Measurements from ENCODE around the gene TRABD.
A peak's percentile ranks its signal among the peaks of the same experiment; 100 is the strongest.

The TRABD gene

GRCh38 chr22:50148166-50148500, 37.6 kb upstream of the TRABD start:
- ATAC-seq (ENCODE audit: insufficient read depth, low read depth), result no peak
- H3K27ac ChIP-seq (ENCODE audit: low read length), result no peak overlapping the region
- TF ChIP-seq EZH2 (IDR thresholded peaks at IDR 0.05; ENCODE audit: borderline replicate concordance, low read depth, low read length, severe bottlenecking) (no peak), CTCF (IDR thresholded peaks at IDR 0.05; ENCODE audit: borderline replicate concordance, extremely low read depth, low read length, poor library complexity, severe bottlenecking) (no peak)
- H3K4me2 ChIP-seq (ENCODE audit: insufficient read depth, low read length), result no peak overlapping the region
- H3K27me3 ChIP-seq (ENCODE audit: insufficient read depth, low read length, poor library complexity), result no peaks in the 10 kb centered on the region
- H3K4me3 ChIP-seq (ENCODE audit: low read depth in 1 of 2, low read length in 2 of 2), result no peak overlapping the region
- no peak for DNase-seq
- no peak overlapping the region for H3K9ac ChIP-seq (ENCODE audit: low read depth, low read length)
- H2AFZ ChIP-seq (ENCODE audit: low read depth, low read length), result no peak overlapping the region
- H4K20me1 ChIP-seq (ENCODE audit: insufficient read depth, low read length), result peaks cover 4% of the 10 kb centered on the region; the same call in 1 of the 2 replicates
- H3K36me3 ChIP-seq (ENCODE audit: insufficient read depth, low read length), result no peaks in the 10 kb centered on the region
- no peaks in the 10 kb centered on the region for H3K9me3 ChIP-seq (ENCODE audit: insufficient read depth, low read length, severe bottlenecking)
- no peaks in the 10 kb centered on the region for H3K79me2 ChIP-seq (ENCODE audit: insufficient read depth, low read length)
- H3K4me1 ChIP-seq (ENCODE audit: insufficient read depth, low read length), result no peaks in the 10 kb centered on the region

GRCh38 chr22:50148991-50149721, 36.6 kb upstream of the TRABD start:
- peak; percentile 95 for TF ChIP-seq CTCF (IDR thresholded peaks at IDR 0.05; ENCODE audit: borderline replicate concordance, extremely low read depth, low read length, poor library complexity, severe bottlenecking)
- TF ChIP-seq EZH2 (IDR thresholded peaks at IDR 0.05; ENCODE audit: borderline replicate concordance, low read depth, low read length, severe bottlenecking), result no peak
- H3K27ac ChIP-seq (ENCODE audit: low read length), result no peak overlapping the region
- no peaks in the 10 kb centered on the region for H3K27me3 ChIP-seq (ENCODE audit: insufficient read depth, low read length, poor library complexity)
- no peak overlapping the region for H3K4me2 ChIP-seq (ENCODE audit: insufficient read depth, low read length)
- DNase-seq (peak; percentile 73), ATAC-seq (ENCODE audit: insufficient read depth, low read depth) (peak; percentile 97)
- no peak overlapping the region for H2AFZ ChIP-seq (ENCODE audit: low read depth, low read length)
- H3K4me1 ChIP-seq (ENCODE audit: insufficient read depth, low read length), result no peaks in the 10 kb centered on the region
- H3K9me3 ChIP-seq (ENCODE audit: insufficient read depth, low read length, severe bottlenecking), result no peaks in the 10 kb centered on the region
- no peak overlapping the region for H3K9ac ChIP-seq (ENCODE audit: low read depth, low read length)
- H3K36me3 ChIP-seq (ENCODE audit: insufficient read depth, low read length), result no peaks in the 10 kb centered on the region
- no peak overlapping the region for H3K4me3 ChIP-seq (ENCODE audit: low read depth in 1 of 2, low read length in 2 of 2)
- peaks cover 4% of the 10 kb centered on the region; the same call in 1 of the 2 replicates for H4K20me1 ChIP-seq (ENCODE audit: insufficient read depth, low read length)
- no peaks in the 10 kb centered on the region for H3K79me2 ChIP-seq (ENCODE audit: insufficient read depth, low read length)

- no peak for TF ChIP-seq CTCF (IDR thresholded peaks at IDR 0.05; ENCODE audit: borderline replicate concordance, extremely low read depth, low read length, poor library complexity, severe bottlenecking)
- TF ChIP-seq EZH2 (IDR thresholded peaks at IDR 0.05; ENCODE audit: borderline replicate concordance, low read depth, low read length, severe bottlenecking), result no peak
- H3K36me3 ChIP-seq (ENCODE audit: insufficient read depth, low read length), result no peaks in the 10 kb centered on the region
- no peaks in the 10 kb centered on the region for H3K27me3 ChIP-seq (ENCODE audit: insufficient read depth, low read length, poor library complexity)
- no peak overlapping the region for H3K4me3 ChIP-seq (ENCODE audit: low read depth in 1 of 2, low read length in 2 of 2)
- peaks cover 4% of the 10 kb centered on the region; the same call in 1 of the 2 replicates for H4K20me1 ChIP-seq (ENCODE audit: insufficient read depth, low read length)
- no peak overlapping the region for H3K27ac ChIP-seq (ENCODE audit: low read length)
- H3K4me1 ChIP-seq (ENCODE audit: insufficient read depth, low read length), result no peaks in the 10 kb centered on the region
- DNase-seq (no peak), ATAC-seq (ENCODE audit: insufficient read depth, low read depth) (no peak)
- no peak overlapping the region for H3K9ac ChIP-seq (ENCODE audit: low read depth, low read length)
- no peaks in the 10 kb centered on the region for H3K9me3 ChIP-seq (ENCODE audit: insufficient read depth, low read length, severe bottlenecking)
- H2AFZ ChIP-seq (ENCODE audit: low read depth, low read length), result no peak overlapping the region
- H3K79me2 ChIP-seq (ENCODE audit: insufficient read depth, low read length), result no peaks in the 10 kb centered on the region
- no peak overlapping the region for H3K4me2 ChIP-seq (ENCODE audit: insufficient read depth, low read length)
Observed at GRCh38 chr22:50150161-50151129, 35.3 kb upstream of the TRABD start.
